ENCODE data around the gene CMBL.

DNA sequence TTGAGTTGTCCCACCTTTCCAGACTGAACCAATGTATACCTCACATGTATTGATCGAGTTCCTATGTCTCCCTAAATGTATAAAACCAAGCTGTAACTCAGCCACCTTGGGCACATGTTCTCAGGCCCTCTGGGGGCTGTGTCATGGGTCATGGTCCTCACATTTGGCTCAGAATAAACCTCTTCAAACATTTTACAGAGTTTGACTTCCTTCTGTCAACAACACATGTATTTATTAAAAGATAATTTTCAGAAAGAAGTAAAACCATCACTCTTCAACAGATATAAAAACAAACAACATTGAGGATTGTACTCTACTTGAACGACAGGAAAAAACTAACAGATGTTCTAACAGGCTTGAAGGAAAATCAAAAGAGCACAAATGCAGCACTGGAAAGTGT lies 4.5 kb downstream of the CMBL start:
- TF ChIP-seq, protein P1, sequence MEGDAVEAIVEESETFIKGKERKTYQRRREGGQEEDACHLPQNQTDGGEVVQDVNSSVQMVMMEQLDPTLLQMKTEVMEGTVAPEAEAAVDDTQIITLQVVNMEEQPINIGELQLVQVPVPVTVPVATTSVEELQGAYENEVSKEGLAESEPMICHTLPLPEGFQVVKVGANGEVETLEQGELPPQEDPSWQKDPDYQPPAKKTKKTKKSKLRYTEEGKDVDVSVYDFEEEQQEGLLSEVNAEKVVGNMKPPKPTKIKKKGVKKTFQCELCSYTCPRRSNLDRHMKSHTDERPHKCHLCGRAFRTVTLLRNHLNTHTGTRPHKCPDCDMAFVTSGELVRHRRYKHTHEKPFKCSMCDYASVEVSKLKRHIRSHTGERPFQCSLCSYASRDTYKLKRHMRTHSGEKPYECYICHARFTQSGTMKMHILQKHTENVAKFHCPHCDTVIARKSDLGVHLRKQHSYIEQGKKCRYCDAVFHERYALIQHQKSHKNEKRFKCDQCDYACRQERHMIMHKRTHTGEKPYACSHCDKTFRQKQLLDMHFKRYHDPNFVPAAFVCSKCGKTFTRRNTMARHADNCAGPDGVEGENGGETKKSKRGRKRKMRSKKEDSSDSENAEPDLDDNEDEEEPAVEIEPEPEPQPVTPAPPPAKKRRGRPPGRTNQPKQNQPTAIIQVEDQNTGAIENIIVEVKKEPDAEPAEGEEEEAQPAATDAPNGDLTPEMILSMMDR (IDR thresholded peaks at IDR 0.05; ENCODE audit: low read depth, low read length, poor library complexity, severe bottlenecking) = no peak
- no peak for TF ChIP-seq EZH2phosphoT487 (IDR thresholded peaks at IDR 0.05; ENCODE audit: borderline replicate concordance, low read length)

Data from DOHH2 (cell line).